ENCODE data around the gene TIMM44. TPM values are rescaled to one million over a fixed set of nuclear protein-coding genes. Genes with fewer than 3 reads are reported as not detected.

TIMM44 gene
- total and polyA plus RNA-seq, 10 of the 15 experiments (the other 5 are each of a cell fraction or from before 2014, with no cell fraction given): 6.6 to 90.7 (median 57.6) TPM

DNA sequence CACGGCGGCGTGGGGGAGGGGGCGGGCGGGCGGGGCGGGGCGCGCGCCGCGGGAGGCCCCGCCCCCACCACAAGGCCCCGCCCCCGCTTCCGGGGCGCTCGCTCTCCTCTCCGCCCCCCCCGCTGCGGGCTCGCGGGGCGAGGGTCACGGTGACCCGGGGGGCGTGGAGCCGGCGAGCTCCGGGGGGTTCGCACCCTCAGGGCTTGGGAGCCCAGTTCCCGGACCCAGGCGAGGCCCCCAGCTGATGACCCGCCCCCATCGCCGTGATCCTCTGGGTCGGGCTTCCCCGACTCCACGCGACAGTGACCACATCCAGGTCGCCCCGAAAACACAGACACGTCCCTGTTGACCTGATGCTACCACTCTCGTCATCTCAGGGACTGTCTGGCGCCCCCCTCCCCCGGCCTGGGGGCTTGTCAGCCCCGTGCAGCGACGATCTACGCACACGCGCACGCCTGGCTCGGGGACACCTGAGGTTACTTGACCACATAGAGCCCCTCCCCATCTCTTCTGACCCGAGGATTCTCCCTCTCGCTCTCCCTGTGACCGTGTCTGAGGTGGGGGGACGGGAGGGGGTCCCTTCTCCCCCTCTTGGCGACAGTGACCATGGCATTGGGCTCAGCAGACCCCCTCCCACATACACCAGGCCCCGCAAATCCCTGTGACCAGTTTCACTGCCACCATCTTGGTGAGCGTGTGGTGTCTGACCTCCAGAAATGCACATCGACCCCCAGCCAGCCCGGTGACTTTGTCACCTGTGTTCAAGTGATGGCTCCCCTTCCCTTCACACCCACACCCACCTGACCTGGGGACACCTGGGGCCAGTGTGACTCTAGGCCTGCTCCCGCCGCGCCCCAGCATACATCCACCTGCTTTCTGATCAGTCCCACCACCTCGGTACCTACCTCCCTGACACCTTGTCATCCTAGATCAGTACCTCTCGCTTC is 39.1 kb downstream of the TIMM44 start (continued):
- TF ChIP-seq, protein P1, sequence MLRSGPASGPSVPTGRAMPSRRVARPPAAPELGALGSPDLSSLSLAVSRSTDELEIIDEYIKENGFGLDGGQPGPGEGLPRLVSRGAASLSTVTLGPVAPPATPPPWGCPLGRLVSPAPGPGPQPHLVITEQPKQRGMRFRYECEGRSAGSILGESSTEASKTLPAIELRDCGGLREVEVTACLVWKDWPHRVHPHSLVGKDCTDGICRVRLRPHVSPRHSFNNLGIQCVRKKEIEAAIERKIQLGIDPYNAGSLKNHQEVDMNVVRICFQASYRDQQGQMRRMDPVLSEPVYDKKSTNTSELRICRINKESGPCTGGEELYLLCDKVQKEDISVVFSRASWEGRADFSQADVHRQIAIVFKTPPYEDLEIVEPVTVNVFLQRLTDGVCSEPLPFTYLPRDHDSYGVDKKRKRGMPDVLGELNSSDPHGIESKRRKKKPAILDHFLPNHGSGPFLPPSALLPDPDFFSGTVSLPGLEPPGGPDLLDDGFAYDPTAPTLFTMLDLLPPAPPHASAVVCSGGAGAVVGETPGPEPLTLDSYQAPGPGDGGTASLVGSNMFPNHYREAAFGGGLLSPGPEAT (IDR thresholded peaks at IDR 0.05; ENCODE audit: low read depth): peak; percentile 47; the same call in 1 of the 2 replicates
- TF ChIP-seq EZH2 (IDR thresholded peaks at IDR 0.05; ENCODE audit: borderline replicate concordance, control insufficient read depth, low read depth, low read length) (no peak), SP1 (IDR thresholded peaks at IDR 0.05; ENCODE audit: low read depth, low read length) (no peak), NFYA (IDR thresholded peaks at IDR 0.05; ENCODE audit: borderline replicate concordance, low read depth, low read length) (no peak), ESRRA (IDR thresholded peaks at IDR 0.05; ENCODE audit: low read length) (no peak), PAX8 (IDR thresholded peaks at IDR 0.05) (no peak), YBX1 (IDR thresholded peaks at IDR 0.05) (no peak), LARP7 (IDR thresholded peaks at IDR 0.05) (peak; percentile 52; the same call in 1 of the 2 replicates), FOS (IDR thresholded peaks at IDR 0.05; ENCODE audit: borderline replicate concordance, extremely low read depth, insufficient read length) (no peak), GATAD2B (conservative IDR thresholded peaks at IDR 0.05; ENCODE audit: low read depth) (peak; percentile 60; the same call in 1 of the 2 replicates), ZNF687 (IDR thresholded peaks at IDR 0.05) (no peak), HSF1 (IDR thresholded peaks at IDR 0.05; ENCODE audit: low read depth, low read length) (no peak), SIN3A (IDR thresholded peaks at IDR 0.05; ENCODE audit: low read depth, low read length) (peak; percentile 70; the same call in 1 of the 2 replicates), NR2C2 (IDR thresholded peaks at IDR 0.05; ENCODE audit: borderline replicate concordance, control insufficient read depth, insufficient read length, low read depth) (no peak)
- TF ChIP-seq, protein P2, sequence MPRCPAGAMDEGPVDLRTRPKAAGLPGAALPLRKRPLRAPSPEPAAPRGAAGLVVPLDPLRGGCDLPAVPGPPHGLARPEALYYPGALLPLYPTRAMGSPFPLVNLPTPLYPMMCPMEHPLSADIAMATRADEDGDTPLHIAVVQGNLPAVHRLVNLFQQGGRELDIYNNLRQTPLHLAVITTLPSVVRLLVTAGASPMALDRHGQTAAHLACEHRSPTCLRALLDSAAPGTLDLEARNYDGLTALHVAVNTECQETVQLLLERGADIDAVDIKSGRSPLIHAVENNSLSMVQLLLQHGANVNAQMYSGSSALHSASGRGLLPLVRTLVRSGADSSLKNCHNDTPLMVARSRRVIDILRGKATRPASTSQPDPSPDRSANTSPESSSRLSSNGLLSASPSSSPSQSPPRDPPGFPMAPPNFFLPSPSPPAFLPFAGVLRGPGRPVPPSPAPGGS (IDR thresholded peaks at IDR 0.05; ENCODE audit: borderline replicate concordance, insufficient read depth, low read depth, low read length, poor library complexity, severe bottlenecking): no peak

Data from GM12878 (cell line).